HG02798 (cell line): Measurements from ENCODE around the gene PCNX2.

Source experiments
- ATAC-seq: cut with Tn5 transposase; IDR thresholded peaks from one replicate; pipeline ENCODE4 v1.9.1; 2021; ENCODE audit warnings: mild to moderate bottlenecking; ENCODE audit not compliant: unreplicated experiment, poor library complexity

The PCNX2 gene

GRCh38 chr1:233237647-233238046 is 57.9 kb downstream of the PCNX2 start:
- no peak for ATAC-seq

- no peak for ATAC-seq
Observed at GRCh38 chr1:233233508-233234040, 62.0 kb downstream of the PCNX2 start.

- no peak for ATAC-seq
Observed at GRCh38 chr1:233230011-233230410, 65.5 kb downstream of the PCNX2 start.

- no peak for ATAC-seq
Observed at GRCh38 chr1:233229288-233229687, 66.2 kb downstream of the PCNX2 start.

GRCh38 chr1:233227930-233228465 is 67.5 kb downstream of the PCNX2 start:
- no peak for ATAC-seq

GRCh38 chr1:233224311-233224710 is 71.2 kb downstream of the PCNX2 start:
- ATAC-seq, result no peak

- ATAC-seq, result no peak
Observed at GRCh38 chr1:233217832-233218231, 77.7 kb downstream of the PCNX2 start.

GRCh38 chr1:233216009-233216408 is 79.5 kb downstream of the PCNX2 start:
- no peak for ATAC-seq

- ATAC-seq, result no peak
Observed at GRCh38 chr1:233215135-233215760, 80.3 kb downstream of the PCNX2 start.

GRCh38 chr1:233211595-233211994 is 83.9 kb downstream of the PCNX2 start:
- no peak for ATAC-seq

GRCh38 chr1:233211106-233211505 is 84.4 kb downstream of the PCNX2 start:
- ATAC-seq, result no peak

GRCh38 chr1:233209481-233209880 is 86.0 kb downstream of the PCNX2 start:
- ATAC-seq, result no peak

- no peak for ATAC-seq
Observed at GRCh38 chr1:233208687-233209086, 86.8 kb downstream of the PCNX2 start.

- ATAC-seq, result no peak
Observed at GRCh38 chr1:233197940-233198339, 97.6 kb downstream of the PCNX2 start.

GRCh38 chr1:233193741-233194140 is 101.8 kb downstream of the PCNX2 start:
- ATAC-seq, result no peak

GRCh38 chr1:233190987-233191386 is 104.5 kb downstream of the PCNX2 start:
- no peak for ATAC-seq

GRCh38 chr1:233189526-233189925 is 106.0 kb downstream of the PCNX2 start:
- no peak for ATAC-seq

GRCh38 chr1:233188061-233188460 is 107.5 kb downstream of the PCNX2 start:
- ATAC-seq, result no peak

- ATAC-seq, result no peak
Observed at GRCh38 chr1:233183226-233184020, 112.1 kb downstream of the PCNX2 start.

- ATAC-seq, result no peak
Observed at GRCh38 chr1:233182587-233182986, 112.9 kb downstream of the PCNX2 start.

- ATAC-seq, result no peak
Observed at GRCh38 chr1:233180641-233181364, 114.7 kb downstream of the PCNX2 start.
